HUES64 (cell line): Measurements from ENCODE around the gene PTPRD.
A peak's percentile ranks its signal among the peaks of the same experiment; 100 is the strongest.

Experiments
- H3K27ac ChIP-seq: 2 replicates; pipeline ENCODE4 v1.7.0; 2013; ENCODE audit warnings: low read depth, low read length, inconsistent platforms
- H3K27me3 ChIP-seq: 2 replicates; pipeline ENCODE4 v1.6.1; 2013; ENCODE audit warnings: mild to moderate bottlenecking, low read length; ENCODE audit not compliant: insufficient read depth
- H3K36me3 ChIP-seq: 2 replicates; pipeline ENCODE4 v1.6.1; 2013; ENCODE audit warnings: mild to moderate bottlenecking, low read length; ENCODE audit not compliant: insufficient read depth
- H3K4me1 ChIP-seq: 2 replicates; pipeline ENCODE4 v1.6.1; 2013; ENCODE audit warnings: mild to moderate bottlenecking, low read length, moderate library complexity; ENCODE audit not compliant: insufficient read depth
- H3K4me3 ChIP-seq: 2 replicates; pipeline ENCODE4 v1.5.1; 2013; ENCODE audit warnings: mild to moderate bottlenecking, low read length, moderate library complexity
- H3K9ac ChIP-seq: 2 replicates; pipeline ENCODE4 v1.6.1; 2013; ENCODE audit warnings: mild to moderate bottlenecking, low read depth, low read length
- H3K9me3 ChIP-seq: 2 replicates; pipeline ENCODE4 v1.6.1; 2013; ENCODE audit warnings: low read depth, low read length; ENCODE audit not compliant: insufficient read depth
- WGBS: fragments of 150-250, 120-280 bp; methylation state at CpG from one replicate; pipeline ENCODE4 v1.1.7; 2013; ENCODE audit warnings: missing lambda C conversion rate; 5-methylcytosine and 5-hydroxymethylcytosine counted together

The PTPRD gene

GRCh38 chr9:10009401-10009800, 603.4 kb downstream of the PTPRD start:
- Histone ChIP-seq H3K27me3 (no peaks in the 10 kb centered on the region), H3K9ac (no peak overlapping the region; the same call in 1 of the 2 replicates), H3K27ac (peak overlapping the region; percentile 56), H3K4me3 (no peak overlapping the region), H3K36me3 (no peaks in the 10 kb centered on the region), H3K4me1 (peaks cover 74% of the 10 kb centered on the region), H3K9me3 (no peaks in the 10 kb centered on the region)
- 63% methylated on average over 3 of the region's 3 CpGs for WGBS

DNA sequence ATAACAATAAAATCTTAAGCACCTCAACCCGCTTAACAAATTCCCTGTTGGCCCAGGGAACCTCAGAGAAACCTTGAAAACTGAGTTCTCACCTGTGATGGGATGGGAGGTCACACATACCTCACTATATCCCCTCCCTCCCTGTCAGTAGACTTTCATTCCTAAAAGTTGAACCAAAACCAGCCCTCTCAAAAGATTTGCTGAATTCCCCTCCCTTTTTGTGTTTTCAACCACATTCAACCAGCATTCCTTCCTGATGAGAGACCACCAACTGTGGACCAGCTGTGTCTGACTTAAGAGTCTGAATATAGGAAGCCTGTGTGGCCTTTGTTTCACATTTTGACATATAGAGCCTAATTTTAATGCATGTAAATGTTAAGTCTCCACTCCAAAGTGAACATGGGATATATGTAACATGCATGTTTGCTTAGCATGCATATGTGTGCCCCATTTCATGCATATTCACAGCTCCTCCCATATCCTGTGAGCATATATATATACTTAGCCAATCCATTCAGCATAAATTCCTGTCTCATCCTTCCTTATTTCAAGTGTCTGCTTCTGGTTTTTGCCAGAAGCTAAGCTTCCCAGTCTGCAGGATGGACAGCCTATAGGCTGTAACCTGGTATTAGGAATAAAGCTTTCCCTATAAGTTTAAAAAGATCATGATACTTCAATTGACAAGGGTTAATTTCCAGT, 604.6 kb downstream of the PTPRD start:
- 25% methylated on average over 1 of the region's 1 CpG for WGBS
- no peaks in the 10 kb centered on the region for H3K27me3 ChIP-seq
- H3K9me3 ChIP-seq = no peaks in the 10 kb centered on the region
- 0 out of 2 replicates have a peak overlapping the region, but pooled peaks have one; percentile 6 for H3K4me3 ChIP-seq
- peaks cover 74% of the 10 kb centered on the region for H3K4me1 ChIP-seq
- peak overlapping the region; percentile 82 for H3K27ac ChIP-seq
- no peaks in the 10 kb centered on the region for H3K36me3 ChIP-seq
- no peak overlapping the region for H3K9ac ChIP-seq

- H3K27ac ChIP-seq = peak overlapping the region; percentile 82; the same call in 1 of the 2 replicates
- no peaks in the 10 kb centered on the region for H3K27me3 ChIP-seq
- no peak overlapping the region for H3K4me3 ChIP-seq
- no peaks in the 10 kb centered on the region for H3K36me3 ChIP-seq
- no peaks in the 10 kb centered on the region for H3K9me3 ChIP-seq
- WGBS = 94% methylated on average over 4 of the region's 5 CpGs
- H3K9ac ChIP-seq = no peak overlapping the region
- H3K4me1 ChIP-seq = peaks cover 68% of the 10 kb centered on the region
Measured at GRCh38 chr9:10007356-10007755, 605.4 kb downstream of the PTPRD start.

GRCh38 chr9:10005206-10005605, 607.6 kb downstream of the PTPRD start:
- 90% methylated on average over 3 of the region's 4 CpGs for WGBS
- H3K4me3 ChIP-seq = no peak overlapping the region

DNA sequence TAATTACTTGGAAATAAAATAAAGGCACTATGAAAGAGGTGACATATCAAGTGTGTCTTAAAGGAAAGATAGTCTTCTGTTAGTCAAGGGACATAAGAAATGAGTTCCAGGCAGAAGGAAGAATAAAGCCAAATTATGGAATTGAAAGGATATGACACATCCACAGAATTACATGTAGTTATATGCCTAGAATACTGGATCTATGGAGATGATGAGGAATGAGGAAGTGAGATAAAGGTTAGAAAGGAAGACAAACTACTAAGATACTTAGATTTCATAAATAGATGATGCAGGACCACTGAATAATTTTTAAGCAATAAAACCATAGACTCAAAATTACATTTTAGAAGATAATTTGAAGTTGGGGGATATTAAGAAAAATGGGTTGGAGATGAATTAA, 609.8 kb downstream of the PTPRD start:
- no peaks in the 10 kb centered on the region for H3K27me3 ChIP-seq
- H3K4me3 ChIP-seq = no peak overlapping the region
- H3K9ac ChIP-seq = no peak overlapping the region
- H3K27ac ChIP-seq = no peak overlapping the region
- H3K4me1 ChIP-seq = peaks cover 50% of the 10 kb centered on the region
- no peaks in the 10 kb centered on the region for H3K9me3 ChIP-seq
- no peaks in the 10 kb centered on the region for H3K36me3 ChIP-seq

More at GRCh38 chr9:10005206-10005605, 607.6 kb downstream of the PTPRD start:
- H3K9ac ChIP-seq = no peak overlapping the region
- no peaks in the 10 kb centered on the region for H3K36me3 ChIP-seq
- H3K9me3 ChIP-seq = no peaks in the 10 kb centered on the region
- H3K27ac ChIP-seq = peak overlapping the region; percentile 41; the same call in 1 of the 2 replicates
- no peaks in the 10 kb centered on the region for H3K27me3 ChIP-seq
- H3K4me1 ChIP-seq = peaks cover 55% of the 10 kb centered on the region

- Histone ChIP-seq H3K27me3 (no peaks in the 10 kb centered on the region), H3K4me1 (peaks cover 56% of the 10 kb centered on the region), H3K36me3 (no peaks in the 10 kb centered on the region), H3K9me3 (no peaks in the 10 kb centered on the region), H3K4me3 (no peak overlapping the region), H3K9ac (no peak overlapping the region), H3K27ac (no peak overlapping the region)
- 85% methylated on average over 8 of the region's 9 CpGs for WGBS
Measured at GRCh38 chr9:10000669-10001068, 612.1 kb downstream of the PTPRD start.

DNA sequence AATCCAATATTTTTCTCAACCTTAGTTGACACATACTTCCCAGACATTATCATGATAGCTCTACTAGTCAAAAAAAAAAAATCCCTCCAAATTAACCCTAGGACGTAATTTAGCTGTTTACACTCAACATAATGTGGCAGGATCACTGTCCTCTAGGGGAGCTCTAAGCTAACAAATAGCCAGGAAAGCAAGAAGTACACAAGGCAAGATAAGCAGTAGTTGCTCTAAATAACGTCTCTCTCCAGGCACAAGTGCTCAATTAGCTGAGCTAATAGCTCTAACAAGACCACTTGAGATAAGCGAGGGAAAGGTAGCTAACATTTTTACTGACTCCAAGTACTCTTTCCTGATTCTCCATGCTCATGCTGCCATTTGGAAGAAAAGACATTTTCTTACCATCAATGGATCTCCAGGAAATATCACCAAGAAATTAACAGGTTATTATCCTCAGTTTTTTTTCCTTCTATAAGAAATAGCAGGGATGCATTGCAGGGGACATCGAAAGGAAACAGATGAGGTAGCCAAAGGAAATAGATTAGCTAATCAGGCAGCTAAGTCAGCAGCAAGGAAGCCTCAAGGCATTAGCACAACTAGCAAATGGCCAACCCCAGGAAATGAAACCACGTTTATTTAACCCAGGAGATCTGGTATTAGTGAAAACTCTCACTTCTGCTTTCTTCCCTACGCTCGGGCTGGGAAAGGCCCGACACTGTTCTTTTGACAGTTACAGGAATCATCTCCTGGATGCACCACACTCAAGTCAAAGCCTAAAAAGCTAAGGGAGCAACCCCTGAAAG, 614.1 kb downstream of the PTPRD start:
- 68% methylated on average over 8 of the region's 8 CpGs for WGBS

DNA sequence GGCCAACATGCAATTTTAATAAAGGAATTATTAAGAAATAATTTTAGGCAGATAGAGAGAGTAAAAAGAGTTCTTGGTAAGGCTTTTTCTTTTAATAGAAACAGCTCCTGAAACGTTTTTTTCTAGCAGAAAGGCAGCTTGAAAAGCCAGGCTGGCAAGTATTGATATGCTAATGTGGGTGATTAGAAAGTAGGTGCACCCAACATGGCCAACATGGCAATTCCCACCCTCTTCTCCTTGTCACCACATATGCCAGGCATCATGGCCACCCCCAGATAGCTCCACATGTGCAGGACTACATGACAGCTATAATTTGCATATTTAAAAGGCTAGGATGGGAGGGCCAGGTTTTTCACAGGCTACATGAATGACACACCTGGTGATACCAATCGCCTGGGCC, 615.2 kb downstream of the PTPRD start:
- no peaks in the 10 kb centered on the region for H3K9me3 ChIP-seq
- H3K27ac ChIP-seq = peak overlapping the region; percentile 29; the same call in 1 of the 2 replicates
- no peaks in the 10 kb centered on the region for H3K27me3 ChIP-seq
- H3K36me3 ChIP-seq = no peaks in the 10 kb centered on the region
- peaks cover 55% of the 10 kb centered on the region for H3K4me1 ChIP-seq
- WGBS = 46% methylated on average over 2 of the region's 2 CpGs
- H3K4me3 ChIP-seq = no peak overlapping the region
- H3K9ac ChIP-seq = no peak overlapping the region

More for the DNA sequence above, 614.1 kb downstream of the PTPRD start:
- Histone ChIP-seq H3K27ac (no peak overlapping the region), H3K9ac (no peak overlapping the region), H3K27me3 (no peaks in the 10 kb centered on the region), H3K4me3 (no peak overlapping the region), H3K4me1 (peaks cover 55% of the 10 kb centered on the region), H3K36me3 (no peaks in the 10 kb centered on the region), H3K9me3 (no peaks in the 10 kb centered on the region)

DNA sequence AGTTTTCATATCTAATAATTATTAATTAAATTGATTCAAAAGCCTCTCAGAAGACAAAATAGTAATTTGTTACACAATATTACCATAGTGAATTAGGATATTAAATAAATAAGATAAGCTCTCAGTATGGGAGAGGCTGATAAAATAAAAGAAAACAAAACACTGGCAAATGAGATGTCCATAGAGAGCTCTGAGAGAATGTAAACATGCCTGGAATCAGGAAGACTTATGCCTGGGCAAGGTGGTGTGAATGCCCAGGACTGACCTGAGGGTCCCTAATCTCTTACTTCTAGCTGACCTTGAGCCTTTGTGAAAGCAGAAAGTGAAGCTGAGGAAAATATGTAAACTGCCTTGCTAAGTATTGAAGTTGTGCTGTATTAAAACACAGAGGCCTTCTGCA, 616.5 kb downstream of the PTPRD start:
- no peaks in the 10 kb centered on the region for H3K36me3 ChIP-seq
- H3K9ac ChIP-seq = no peak overlapping the region
- H3K27me3 ChIP-seq = no peaks in the 10 kb centered on the region
- no peaks in the 10 kb centered on the region for H3K9me3 ChIP-seq
- H3K27ac ChIP-seq = no peak overlapping the region
- peaks cover 55% of the 10 kb centered on the region for H3K4me1 ChIP-seq
- H3K4me3 ChIP-seq = no peak overlapping the region

DNA sequence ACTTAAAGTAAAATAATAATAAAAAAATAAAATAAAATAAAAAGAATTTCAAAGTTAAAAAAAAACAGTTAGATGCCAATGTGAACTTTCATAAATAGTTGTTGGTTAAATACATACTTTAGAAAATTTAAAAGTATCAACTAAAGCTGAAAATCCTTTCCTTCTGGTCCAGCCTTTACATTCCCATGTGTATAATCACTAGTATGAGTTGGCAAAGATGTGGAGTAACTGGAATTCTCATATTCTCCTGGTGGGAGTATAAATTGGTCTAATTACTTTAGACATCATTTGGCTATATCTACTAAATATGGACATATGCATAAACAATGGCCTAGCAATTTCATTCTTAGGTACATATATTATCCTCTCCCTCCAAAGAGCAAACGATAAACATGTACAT, 619.9 kb downstream of the PTPRD start:
- H3K4me1 ChIP-seq = peaks cover 29% of the 10 kb centered on the region
- no peaks in the 10 kb centered on the region for H3K27me3 ChIP-seq
- H3K4me3 ChIP-seq = no peak overlapping the region
- no peak overlapping the region for H3K27ac ChIP-seq
- WGBS = 100% methylated on average over 1 of the region's 1 CpG
- H3K36me3 ChIP-seq = no peaks in the 10 kb centered on the region
- H3K9ac ChIP-seq = no peak overlapping the region
- H3K9me3 ChIP-seq = no peaks in the 10 kb centered on the region

DNA sequence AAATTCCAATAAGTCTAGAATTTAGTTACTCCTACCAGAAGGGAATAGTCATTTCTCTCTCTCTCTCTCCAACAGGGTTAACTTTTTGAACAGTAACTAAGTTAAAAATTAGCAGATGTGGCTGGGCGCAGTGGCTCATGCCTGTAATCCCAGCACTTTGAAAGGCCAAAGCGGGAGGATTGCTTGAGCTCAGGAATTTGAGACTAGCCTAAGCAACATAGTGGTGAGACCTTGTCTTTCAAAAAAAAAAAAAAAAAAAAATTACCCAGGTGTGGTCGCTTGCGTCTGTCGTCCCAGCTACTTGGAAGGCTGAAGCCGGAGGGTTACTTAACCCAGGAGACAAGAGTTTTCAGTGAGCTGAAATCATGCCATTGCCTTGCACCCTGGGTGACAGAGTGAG, 639.7 kb downstream of the PTPRD start:
- 95% methylated on average over 6 of the region's 6 CpGs for WGBS
- no peak overlapping the region for H3K4me3 ChIP-seq
- H3K4me1 ChIP-seq = peaks cover 10% of the 10 kb centered on the region

More for the DNA sequence above, 639.7 kb downstream of the PTPRD start:
- Histone ChIP-seq H3K9ac (no peak overlapping the region), H3K36me3 (no peaks in the 10 kb centered on the region), H3K9me3 (no peaks in the 10 kb centered on the region), H3K27me3 (no peaks in the 10 kb centered on the region), H3K27ac (no peak overlapping the region)
